NB4 (cell line): ENCODE measurements around the gene PREP.

Source experiments
- MYC ChIP-seq: IDR thresholded peaks from 2 replicates; pipeline ENCODE4 v1.6.1; 2011; ENCODE audit warnings: low read depth, low read length
- TF ChIP-seq, protein P1 (sequence below): IDR thresholded peaks from one replicate; pipeline ENCODE4 v1.5.1; 2012; ENCODE audit warnings: low read depth, low read length

DNA sequence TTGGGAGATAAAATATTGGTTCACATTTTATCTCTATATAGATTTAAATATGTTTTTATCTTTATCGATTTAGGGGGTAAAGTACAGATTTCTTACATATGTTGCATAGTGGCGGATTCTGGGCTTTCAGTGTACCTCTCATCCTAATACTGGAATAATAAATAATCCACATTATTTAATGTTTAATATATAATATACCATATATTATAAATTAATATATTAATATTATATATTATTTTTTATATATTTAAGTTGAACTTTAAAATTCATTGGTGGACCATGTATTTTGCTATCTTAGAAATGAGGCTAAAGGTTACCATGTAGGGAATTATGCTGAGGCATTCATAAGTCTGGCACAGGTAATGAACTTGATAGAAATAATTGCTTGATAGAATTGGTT lies 133.5 kb downstream of the PREP start:
- TF ChIP-seq MYC: no peak
- TF ChIP-seq, protein P1, sequence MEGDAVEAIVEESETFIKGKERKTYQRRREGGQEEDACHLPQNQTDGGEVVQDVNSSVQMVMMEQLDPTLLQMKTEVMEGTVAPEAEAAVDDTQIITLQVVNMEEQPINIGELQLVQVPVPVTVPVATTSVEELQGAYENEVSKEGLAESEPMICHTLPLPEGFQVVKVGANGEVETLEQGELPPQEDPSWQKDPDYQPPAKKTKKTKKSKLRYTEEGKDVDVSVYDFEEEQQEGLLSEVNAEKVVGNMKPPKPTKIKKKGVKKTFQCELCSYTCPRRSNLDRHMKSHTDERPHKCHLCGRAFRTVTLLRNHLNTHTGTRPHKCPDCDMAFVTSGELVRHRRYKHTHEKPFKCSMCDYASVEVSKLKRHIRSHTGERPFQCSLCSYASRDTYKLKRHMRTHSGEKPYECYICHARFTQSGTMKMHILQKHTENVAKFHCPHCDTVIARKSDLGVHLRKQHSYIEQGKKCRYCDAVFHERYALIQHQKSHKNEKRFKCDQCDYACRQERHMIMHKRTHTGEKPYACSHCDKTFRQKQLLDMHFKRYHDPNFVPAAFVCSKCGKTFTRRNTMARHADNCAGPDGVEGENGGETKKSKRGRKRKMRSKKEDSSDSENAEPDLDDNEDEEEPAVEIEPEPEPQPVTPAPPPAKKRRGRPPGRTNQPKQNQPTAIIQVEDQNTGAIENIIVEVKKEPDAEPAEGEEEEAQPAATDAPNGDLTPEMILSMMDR: no peak
